WTC11 (cell line): ENCODE results near the gene ZNF532.

Source experiments
- ATF6 ChIP-seq: sonication (generic); formaldehyde crosslinking; IDR thresholded peaks from 2 replicates; pipeline ENCODE4 v1.8.1; 2023; ENCODE audit warnings: mild to moderate bottlenecking, missing genetic modification reagents
- CTCF ChIP-seq: fragments of 200-600 bp; IDR thresholded peaks from 2 replicates; pipeline ENCODE4 v1.8.0; 2022; ENCODE audit warnings: antibody characterized with exemption
- ELF4 ChIP-seq: sonication (generic); formaldehyde crosslinking; IDR thresholded peaks from 2 replicates; pipeline ENCODE4 v1.8.1; 2022; ENCODE audit warnings: low read depth, mild to moderate bottlenecking, moderate library complexity, missing genetic modification reagents
- FOXJ3 ChIP-seq: sonication (generic); formaldehyde crosslinking; IDR thresholded peaks from 2 replicates; pipeline ENCODE4 v1.9.0; 2021; ENCODE audit warnings: missing genetic modification reagents, mild to moderate bottlenecking, borderline replicate concordance
- RELA ChIP-seq: sonication (generic); formaldehyde crosslinking; IDR thresholded peaks from 2 replicates; pipeline ENCODE4 v1.8.1; 2022; ENCODE audit warnings: missing genetic modification reagents, mild to moderate bottlenecking, borderline replicate concordance
- SOX15 ChIP-seq: fragments of 250-450 bp; sonication (Bioruptor Pico); IDR thresholded peaks from 2 replicates; pipeline ENCODE4 v1.9.0; 2021; ENCODE audit warnings: mild to moderate bottlenecking
- ZNF396 ChIP-seq: fragments of 250-450 bp; sonication (Bioruptor Pico); IDR thresholded peaks from 2 replicates; pipeline ENCODE4 v1.8.0; 2021; ENCODE audit warnings: mild to moderate bottlenecking, moderate library complexity, borderline replicate concordance

- TF ChIP-seq SOX15 (CRISPR knock-in tag) = no peak
- TF ChIP-seq ZNF396 (CRISPR knock-in tag) = no peak
- no peak for TF ChIP-seq ATF6 (CRISPR knock-in tag)
- TF ChIP-seq ELF4 = no peak
- TF ChIP-seq RELA = no peak
- TF ChIP-seq CTCF = no peak
- TF ChIP-seq FOXJ3 (CRISPR knock-in tag) = no peak
These were observed 141.9 kb downstream of the ZNF532 start for GRCh38 chr18:59006461-59007067.
